Measurements from ENCODE around the gene P3H4. TPM values are rescaled to one million over a fixed set of nuclear protein-coding genes. Genes with fewer than 3 reads are reported as not detected.
A peak's percentile ranks its signal among the peaks of the same experiment; 100 is the strongest.
"Not testable (repeated sequence)": the region's sequence is repeated elsewhere in the genome, so short reads cannot be mapped to it uniquely, and the experiment has no call there.

Gene P3H4
- total RNA-seq, 2 donors from 2014 or later, result 15.8 to 19.6 TPM

GRCh38 chr17:41782142-41782541, 29.6 kb downstream of the P3H4 start:
- intact Hi-C loops (cut with DNase I), result no loop called here
- H3K9me3 ChIP-seq, result no peaks in the 10 kb centered on the region
- H3K27me3 ChIP-seq (replicated peaks; ENCODE audit: insufficient read depth), result no peaks in the 10 kb centered on the region
- DNase-seq (ENCODE audit: low spot score), result no peak
- WGBS, result 11% methylated on average over 4 of the region's 4 CpGs
- no peak overlapping the region for H3K4me3 ChIP-seq
- H3K36me3 ChIP-seq, result no peaks in the 10 kb centered on the region
- peak overlapping the region; percentile 74 to 96 for H3K27ac ChIP-seq
- peaks cover 23% of the 10 kb centered on the region for H3K4me1 ChIP-seq (replicated peaks)
- TF ChIP-seq POLR2A (IDR thresholded peaks at IDR 0.05) (no peak), POLR2AphosphoS5 (IDR thresholded peaks at IDR 0.05) (no peak), CTCF (IDR thresholded peaks at IDR 0.05) (no peak)

GRCh38 chr17:41781404-41782110, 30.2 kb downstream of the P3H4 start:
- no peak for TF ChIP-seq POLR2AphosphoS5 (IDR thresholded peaks at IDR 0.05)
- TF ChIP-seq CTCF (IDR thresholded peaks at IDR 0.05), result no peak
- TF ChIP-seq POLR2A (IDR thresholded peaks at IDR 0.05), result no peak
- no peak overlapping the region for H3K4me3 ChIP-seq
- H3K36me3 ChIP-seq, result no peaks in the 10 kb centered on the region
- H3K27me3 ChIP-seq (replicated peaks; ENCODE audit: insufficient read depth), result no peaks in the 10 kb centered on the region
- WGBS, result 61% methylated on average over 13 of the region's 13 CpGs
- peaks cover 29% of the 10 kb centered on the region for H3K4me1 ChIP-seq (replicated peaks)
- no peaks in the 10 kb centered on the region for H3K9me3 ChIP-seq
- H3K27ac ChIP-seq, result peak overlapping the region; percentile 74 to 96
- intact Hi-C loops (cut with DNase I), result no loop called here
- DNase-seq (ENCODE audit: low spot score), result no peak

- 92% methylated on average over 1 of the region's 1 CpG for WGBS
- H3K27ac ChIP-seq, result peak overlapping the region in 1 of 2 donors; percentile 19
- no peaks in the 10 kb centered on the region for H3K27me3 ChIP-seq (replicated peaks; ENCODE audit: insufficient read depth)
- H3K36me3 ChIP-seq, result no peaks in the 10 kb centered on the region
- H3K4me1 ChIP-seq (replicated peaks), result peaks cover 45% of the 10 kb centered on the region
- no peaks in the 10 kb centered on the region for H3K9me3 ChIP-seq
- no peak for DNase-seq (ENCODE audit: low spot score)
- TF ChIP-seq POLR2AphosphoS5 (IDR thresholded peaks at IDR 0.05), result no peak
- no peak for TF ChIP-seq POLR2A (IDR thresholded peaks at IDR 0.05)
- TF ChIP-seq CTCF (IDR thresholded peaks at IDR 0.05), result no peak
- intact Hi-C loops (cut with DNase I), result no loop called here
- H3K4me3 ChIP-seq, result no peak overlapping the region
Observed at GRCh38 chr17:41779954-41780353, 31.8 kb downstream of the P3H4 start.

- WGBS, result 14% methylated on average over 12 of the region's 12 CpGs
- intact Hi-C loops (cut with DNase I), result no loop called here
- peak; percentile 64 for DNase-seq (ENCODE audit: low spot score)
- Histone ChIP-seq H3K4me1 (replicated peaks) (peaks cover 57% of the 10 kb centered on the region), H3K27ac (peak overlapping the region; percentile 83 to 88), H3K27me3 (replicated peaks; ENCODE audit: insufficient read depth) (no peaks in the 10 kb centered on the region), H3K4me3 (no peak overlapping the region), H3K9me3 (no peaks in the 10 kb centered on the region), H3K36me3 (no peaks in the 10 kb centered on the region)
- TF ChIP-seq POLR2A (IDR thresholded peaks at IDR 0.05) (no peak), POLR2AphosphoS5 (IDR thresholded peaks at IDR 0.05) (peak; percentile 66), CTCF (IDR thresholded peaks at IDR 0.05) (peak in 1 of 4 experiments; percentile 14)
Observed at GRCh38 chr17:41777574-41778188, 34.1 kb downstream of the P3H4 start.

GRCh38 chr17:41777157-41777573, 34.6 kb downstream of the P3H4 start:
- WGBS, result 35% methylated on average over 4 of the region's 4 CpGs
- intact Hi-C loops (cut with DNase I), result no loop called here
- Histone ChIP-seq H3K36me3 (no peaks in the 10 kb centered on the region), H3K27ac (peak overlapping the region; percentile 83 to 88), H3K4me1 (replicated peaks) (peaks cover 56% of the 10 kb centered on the region), H3K27me3 (replicated peaks; ENCODE audit: insufficient read depth) (no peaks in the 10 kb centered on the region), H3K9me3 (no peaks in the 10 kb centered on the region), H3K4me3 (no peak overlapping the region)
- peak in 2 of 4 experiments; percentile 44 for TF ChIP-seq CTCF (IDR thresholded peaks at IDR 0.05)
- TF ChIP-seq POLR2AphosphoS5 (IDR thresholded peaks at IDR 0.05), result no peak
- DNase-seq (ENCODE audit: low spot score), result no peak

- peak overlapping the region; percentile 83 to 88 for H3K27ac ChIP-seq
- H3K9me3 ChIP-seq; DNase-seq (ENCODE audit: low spot score); H3K4me3 ChIP-seq; H3K36me3 ChIP-seq; intact Hi-C loops (cut with DNase I); H3K27me3 ChIP-seq (replicated peaks; ENCODE audit: insufficient read depth): not testable (repeated sequence)
- H3K4me1 ChIP-seq (replicated peaks), result peaks cover 55% of the 10 kb centered on the region
- WGBS, result 80% methylated on average over 14 of the region's 14 CpGs
Observed at GRCh38 chr17:41776262-41776900, 35.4 kb downstream of the P3H4 start.
